Measurements from ENCODE around the gene DDX39B.

The DDX39B gene

DNA sequence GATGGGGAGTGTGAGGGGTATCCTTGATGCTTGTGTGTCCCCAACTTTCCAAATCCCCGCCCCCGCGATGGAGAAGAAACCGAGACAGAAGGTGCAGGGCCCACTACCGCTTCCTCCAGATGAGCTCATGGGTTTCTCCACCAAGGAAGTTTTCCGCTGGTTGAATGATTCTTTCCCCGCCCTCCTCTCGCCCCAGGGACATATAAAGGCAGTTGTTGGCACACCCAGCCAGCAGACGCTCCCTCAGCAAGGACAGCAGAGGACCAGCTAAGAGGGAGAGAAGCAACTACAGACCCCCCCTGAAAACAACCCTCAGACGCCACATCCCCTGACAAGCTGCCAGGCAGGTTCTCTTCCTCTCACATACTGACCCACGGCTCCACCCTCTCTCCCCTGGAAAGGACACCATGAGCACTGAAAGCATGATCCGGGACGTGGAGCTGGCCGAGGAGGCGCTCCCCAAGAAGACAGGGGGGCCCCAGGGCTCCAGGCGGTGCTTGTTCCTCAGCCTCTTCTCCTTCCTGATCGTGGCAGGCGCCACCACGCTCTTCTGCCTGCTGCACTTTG, 33.6 kb upstream of the DDX39B start, which contains the start of gene TNF:
TSS of gene TNF (plus strand) at position 231 of the 567 bp plus-strand sequence. CDS start at position 408, 177 bp downstream.
- no peak for DNase-seq

DNA sequence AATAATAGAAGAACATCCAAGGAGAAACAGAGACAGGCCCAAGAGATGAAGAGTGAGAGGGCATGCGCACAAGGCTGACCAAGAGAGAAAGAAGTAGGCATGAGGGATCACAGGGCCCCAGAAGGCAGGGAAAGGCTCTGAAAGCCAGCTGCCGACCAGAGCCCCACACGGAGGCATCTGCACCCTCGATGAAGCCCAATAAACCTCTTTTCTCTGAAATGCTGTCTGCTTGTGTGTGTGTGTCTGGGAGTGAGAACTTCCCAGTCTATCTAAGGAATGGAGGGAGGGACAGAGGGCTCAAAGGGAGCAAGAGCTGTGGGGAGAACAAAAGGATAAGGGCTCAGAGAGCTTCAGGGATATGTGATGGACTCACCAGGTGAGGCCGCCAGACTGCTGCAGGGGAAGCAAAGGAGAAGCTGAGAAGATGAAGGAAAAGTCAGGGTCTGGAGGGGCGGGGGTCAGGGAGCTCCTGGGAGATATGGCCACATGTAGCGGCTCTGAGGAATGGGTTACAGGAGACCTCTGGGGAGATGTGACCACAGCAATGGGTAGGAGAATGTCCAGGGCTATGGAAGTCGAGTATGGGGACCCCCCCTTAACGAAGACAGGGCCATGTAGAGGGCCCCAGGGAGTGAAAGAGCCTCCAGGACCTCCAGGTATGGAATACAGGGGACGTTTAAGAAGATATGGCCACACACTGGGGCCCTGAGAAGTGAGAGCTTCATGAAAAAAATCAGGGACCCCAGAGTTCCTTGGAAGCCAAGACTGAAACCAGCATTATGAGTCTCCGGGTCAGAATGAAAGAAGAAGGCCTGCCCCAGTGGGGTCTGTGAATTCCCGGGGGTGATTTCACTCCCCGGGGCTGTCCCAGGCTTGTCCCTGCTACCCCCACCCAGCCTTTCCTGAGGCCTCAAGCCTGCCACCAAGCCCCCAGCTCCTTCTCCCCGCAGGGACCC, 32.6 kb upstream of the DDX39B start:
- no peak for DNase-seq

DNA sequence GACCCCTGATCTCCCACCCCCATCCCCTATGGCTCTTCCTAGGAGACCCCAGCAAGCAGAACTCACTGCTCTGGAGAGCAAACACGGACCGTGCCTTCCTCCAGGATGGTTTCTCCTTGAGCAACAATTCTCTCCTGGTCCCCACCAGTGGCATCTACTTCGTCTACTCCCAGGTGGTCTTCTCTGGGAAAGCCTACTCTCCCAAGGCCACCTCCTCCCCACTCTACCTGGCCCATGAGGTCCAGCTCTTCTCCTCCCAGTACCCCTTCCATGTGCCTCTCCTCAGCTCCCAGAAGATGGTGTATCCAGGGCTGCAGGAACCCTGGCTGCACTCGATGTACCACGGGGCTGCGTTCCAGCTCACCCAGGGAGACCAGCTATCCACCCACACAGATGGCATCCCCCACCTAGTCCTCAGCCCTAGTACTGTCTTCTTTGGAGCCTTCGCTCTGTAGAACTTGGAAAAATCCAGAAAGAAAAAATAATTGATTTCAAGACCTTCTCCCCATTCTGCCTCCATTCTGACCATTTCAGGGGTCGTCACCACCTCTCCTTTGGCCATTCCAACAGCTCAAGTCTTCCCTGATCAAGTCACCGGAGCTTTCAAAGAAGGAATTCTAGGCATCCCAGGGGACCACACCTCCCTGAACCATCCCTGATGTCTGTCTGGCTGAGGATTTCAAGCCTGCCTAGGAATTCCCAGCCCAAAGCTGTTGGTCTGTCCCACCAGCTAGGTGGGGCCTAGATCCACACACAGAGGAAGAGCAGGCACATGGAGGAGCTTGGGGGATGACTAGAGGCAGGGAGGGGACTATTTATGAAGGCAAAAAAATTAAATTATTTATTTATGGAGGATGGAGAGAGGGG, 31.7 kb upstream of the DDX39B start:
- no peak for DNase-seq

GRCh38 chr6:31572041-31572911, 30.5 kb upstream of the DDX39B start, which contains the start of gene LTA:
TSS of gene LTA (plus strand) at chr6:31572289. CDS start at chr6:31572743, 454 bp downstream.
- DNase-seq, result no peak

DNA sequence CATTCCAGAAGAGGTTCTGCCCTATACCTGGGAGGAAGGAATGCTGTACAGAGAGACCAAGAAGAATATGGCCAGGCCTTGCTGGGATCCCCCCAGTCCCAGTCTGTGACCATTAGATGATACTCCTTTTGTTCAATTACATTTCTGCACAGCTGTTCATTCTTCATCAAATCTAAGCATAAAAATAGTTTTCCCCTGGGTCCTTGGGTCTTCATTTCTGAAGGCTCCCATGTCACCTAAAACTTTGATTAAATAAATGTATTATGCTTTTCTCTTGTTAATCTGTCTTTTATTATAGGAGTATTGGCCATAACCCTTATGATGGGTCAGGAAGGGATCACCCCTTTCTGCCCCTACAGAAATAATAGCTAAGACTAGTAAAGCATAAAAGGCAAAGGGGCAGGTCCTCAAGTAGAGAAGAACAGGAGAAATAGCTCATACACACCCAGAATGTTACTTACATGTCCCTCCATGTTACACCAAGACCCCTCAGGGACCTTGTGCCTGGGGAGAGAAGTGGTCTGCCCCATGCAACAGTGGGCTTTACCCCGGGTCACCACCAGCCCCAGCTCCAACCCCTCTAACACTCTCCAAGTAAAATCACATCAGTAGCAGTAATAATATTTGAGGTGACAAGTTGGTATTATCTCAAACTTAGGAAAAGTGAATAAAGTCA, 28.2 kb upstream of the DDX39B start:
- no peak for DNase-seq

- no peak for DNase-seq
Measured at GRCh38 chr6:31568537-31568961, 26.7 kb upstream of the DDX39B start.

- no peak for DNase-seq
Measured at GRCh38 chr6:31567531-31568370, 25.9 kb upstream of the DDX39B start.

GRCh38 chr6:31560697-31561058, 18.9 kb upstream of the DDX39B start:
- no peak for DNase-seq

- DNase-seq, result peak; percentile 33
Measured at GRCh38 chr6:31559958-31560696, 18.3 kb upstream of the DDX39B start.

DNA sequence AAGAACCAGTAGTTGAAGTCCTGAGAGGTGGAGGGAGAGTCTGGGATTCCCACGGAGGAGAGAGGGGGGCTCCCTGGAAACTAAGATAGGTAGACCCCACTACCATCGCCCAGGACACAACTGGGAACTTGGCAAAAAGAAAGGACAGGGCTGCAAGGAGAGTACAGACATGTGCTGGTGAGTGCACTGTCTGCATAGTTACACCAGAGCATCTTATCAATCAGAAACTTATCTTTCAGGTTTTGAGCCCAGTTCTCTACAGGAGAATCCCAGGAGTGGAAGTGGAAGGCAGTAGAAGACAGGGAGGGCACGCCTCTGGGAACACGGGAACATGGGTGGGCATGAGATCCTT, 17.8 kb upstream of the DDX39B start:
- DNase-seq, result no peak

GRCh38 chr6:31558631-31559500, 17.1 kb upstream of the DDX39B start:
- peak; percentile 62 for DNase-seq

DNA sequence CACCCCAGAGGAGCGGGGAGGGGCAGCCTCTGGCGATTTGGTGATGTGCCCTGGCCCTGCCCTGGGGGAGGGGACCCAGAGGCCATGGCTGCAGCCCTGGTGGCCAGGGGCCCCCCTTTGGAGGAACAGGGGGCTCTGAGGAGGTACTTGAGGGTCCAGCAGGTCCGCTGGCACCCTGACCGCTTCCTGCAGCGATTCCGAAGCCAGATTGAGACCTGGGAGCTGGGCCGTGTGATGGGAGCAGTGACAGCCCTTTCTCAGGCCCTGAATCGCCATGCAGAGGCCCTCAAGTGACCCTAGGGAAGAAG, 16.5 kb upstream of the DDX39B start:
- no peak for DNase-seq

- no peak for DNase-seq
Measured at GRCh38 chr6:31557443-31558317, 15.9 kb upstream of the DDX39B start.

DNA sequence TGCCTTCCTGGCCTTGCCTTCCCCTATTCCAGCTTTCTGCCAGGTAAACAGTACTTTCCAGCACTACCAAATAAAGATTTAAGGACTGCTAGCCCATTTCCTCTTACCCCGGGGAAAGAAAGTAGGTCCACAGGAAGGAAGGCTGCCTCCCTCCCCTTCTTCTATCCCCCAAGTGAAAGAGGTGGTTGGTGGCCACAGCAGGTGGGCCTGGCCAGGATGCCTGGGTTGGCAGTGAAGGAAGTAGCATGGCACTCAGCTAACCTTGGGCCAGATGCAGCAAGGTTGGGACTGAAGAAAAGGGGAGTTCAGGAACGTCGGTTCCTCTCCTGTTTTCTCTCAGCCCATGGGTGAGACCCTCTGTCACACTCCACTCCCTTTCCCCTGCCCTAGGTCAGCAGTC, 14.5 kb upstream of the DDX39B start:
- DNase-seq, result no peak

DNA sequence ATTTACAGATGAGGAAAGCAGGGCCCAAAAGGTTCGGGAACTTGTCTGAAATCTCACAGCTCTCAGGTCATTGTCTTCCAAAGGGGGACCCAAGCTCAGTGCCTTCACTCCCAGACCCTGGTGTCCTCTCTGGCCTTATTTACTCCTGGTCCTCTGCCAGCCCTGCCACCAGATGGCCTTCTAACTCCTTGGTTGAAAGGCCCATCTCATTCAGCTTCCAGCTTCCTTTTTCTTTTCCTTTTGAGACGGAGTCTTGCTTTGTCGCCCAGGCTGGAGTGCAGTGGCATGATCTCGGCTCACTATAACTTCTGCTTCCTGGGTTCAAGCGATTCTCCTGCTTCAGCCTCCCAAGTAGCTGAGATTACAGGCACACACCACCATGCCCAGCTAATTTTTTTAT, 9.6 kb upstream of the DDX39B start:
- peak; percentile 35 for DNase-seq

DNA sequence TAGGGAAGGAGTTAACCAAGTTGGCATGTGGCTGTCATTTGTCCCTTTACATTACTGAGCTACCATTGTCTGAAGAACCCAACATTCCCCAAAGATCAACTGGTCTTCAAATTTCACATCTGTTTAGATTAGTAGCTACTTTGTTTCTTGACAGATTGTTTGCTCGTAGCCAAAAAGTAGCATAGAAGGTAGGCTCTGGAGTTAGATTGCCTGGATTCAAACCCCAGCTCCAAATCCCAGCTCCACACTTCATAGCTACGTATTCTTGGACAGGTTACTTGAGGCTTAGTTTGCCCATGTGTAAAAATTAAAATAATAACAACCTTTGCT, 6.7 kb upstream of the DDX39B start:
- no peak for DNase-seq

- no peak for DNase-seq
Measured at GRCh38 chr6:31547727-31548543, 6.1 kb upstream of the DDX39B start.
